ENCODE data around the gene NFAM1. TPM values are rescaled to one million over a fixed set of nuclear protein-coding genes. Genes with fewer than 3 reads are reported as not detected.

Gene NFAM1
- total RNA-seq, 1 experiment from 2014 or later: 0.17 TPM

DNA sequence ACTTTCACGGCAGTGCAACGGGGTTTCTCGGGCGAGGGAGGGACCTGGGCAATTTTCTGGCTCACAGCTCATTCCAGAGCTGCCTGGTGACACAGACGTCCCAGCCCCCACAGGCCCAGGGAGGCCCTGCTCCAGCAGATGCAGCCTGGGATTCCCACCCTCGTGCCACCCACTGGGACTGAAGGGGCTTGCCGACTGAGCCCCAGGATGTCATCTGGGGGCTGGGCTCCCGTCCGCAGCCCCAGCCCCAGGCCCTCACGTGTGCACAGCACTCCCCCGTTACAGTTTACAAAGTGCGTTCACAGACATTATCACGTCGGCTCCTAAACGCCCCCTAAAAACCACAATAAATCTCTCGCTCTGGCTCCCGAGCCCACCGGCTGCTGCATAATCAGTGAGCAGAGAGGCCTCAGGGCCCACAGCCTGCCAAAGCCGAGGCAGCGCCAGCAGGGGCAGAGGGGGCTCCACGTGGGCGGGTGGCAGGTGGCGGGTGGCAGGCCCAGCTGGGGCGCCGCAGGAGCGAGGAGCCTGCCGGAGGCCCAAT is 84.8 kb downstream of the NFAM1 start:
- no peak for DNase-seq (ENCODE audit: low read depth)
- in situ Hi-C loops (cut with HindIII; ENCODE audit: low pct_unique_long_range_greater_than_20kb, low sequenced_read_pairs): no loop called here

DNA sequence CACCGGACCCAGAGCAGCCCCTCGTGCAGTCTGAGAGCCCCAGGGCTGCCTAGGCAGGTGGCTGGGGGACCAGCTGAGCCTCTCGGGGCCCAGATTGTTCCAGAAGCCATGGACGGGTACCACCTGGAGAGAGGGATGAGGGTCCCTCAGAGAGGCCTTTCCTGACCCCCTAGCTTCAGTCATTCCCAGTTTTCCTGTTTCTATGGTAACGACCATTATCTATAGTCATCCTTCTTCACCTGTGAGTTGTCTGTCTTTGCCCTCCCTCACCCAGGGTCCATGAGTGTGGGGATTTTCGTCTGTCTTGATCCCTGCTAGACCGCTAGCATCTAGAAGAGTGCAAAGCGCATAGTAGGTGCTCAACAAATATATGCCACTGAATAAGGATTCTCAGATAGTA is 85.5 kb downstream of the NFAM1 start:
- in situ Hi-C loops (cut with HindIII; ENCODE audit: low pct_unique_long_range_greater_than_20kb, low sequenced_read_pairs): no loop called here
- DNase-seq (ENCODE audit: low read depth): no peak

DNA sequence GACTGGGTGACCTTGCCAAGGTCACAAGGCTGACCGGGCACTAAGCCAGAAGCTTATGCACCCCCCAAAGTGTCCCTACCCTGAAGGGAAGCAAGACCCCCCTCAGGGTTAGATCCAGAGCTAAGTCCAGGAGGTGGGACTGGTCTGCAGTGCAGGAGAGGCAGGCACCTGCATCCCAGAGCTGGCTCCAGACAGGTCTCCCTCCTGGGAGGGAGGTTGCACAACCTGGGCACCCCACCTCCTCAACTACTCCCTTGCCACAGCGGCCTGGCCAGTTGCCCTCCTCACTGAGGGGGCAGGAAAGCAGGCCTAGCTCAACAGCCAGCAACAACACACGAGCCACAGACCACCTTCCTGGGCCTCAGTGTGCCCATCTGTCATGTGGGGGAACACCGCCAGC is 86.7 kb downstream of the NFAM1 start:
- no peak for DNase-seq (ENCODE audit: low read depth)
- in situ Hi-C loops (cut with HindIII; ENCODE audit: low pct_unique_long_range_greater_than_20kb, low sequenced_read_pairs): no loop called here

GRCh38 chr22:42344361-42344905 is 87.8 kb downstream of the NFAM1 start:
- DNase-seq (ENCODE audit: low read depth): no peak
- in situ Hi-C loops (cut with HindIII; ENCODE audit: low pct_unique_long_range_greater_than_20kb, low sequenced_read_pairs): no loop called here

- in situ Hi-C loops (cut with HindIII; ENCODE audit: low pct_unique_long_range_greater_than_20kb, low sequenced_read_pairs): no loop called here
- DNase-seq (ENCODE audit: low read depth): no peak
Measured at GRCh38 chr22:42343531-42344081, 88.6 kb downstream of the NFAM1 start.

DNA sequence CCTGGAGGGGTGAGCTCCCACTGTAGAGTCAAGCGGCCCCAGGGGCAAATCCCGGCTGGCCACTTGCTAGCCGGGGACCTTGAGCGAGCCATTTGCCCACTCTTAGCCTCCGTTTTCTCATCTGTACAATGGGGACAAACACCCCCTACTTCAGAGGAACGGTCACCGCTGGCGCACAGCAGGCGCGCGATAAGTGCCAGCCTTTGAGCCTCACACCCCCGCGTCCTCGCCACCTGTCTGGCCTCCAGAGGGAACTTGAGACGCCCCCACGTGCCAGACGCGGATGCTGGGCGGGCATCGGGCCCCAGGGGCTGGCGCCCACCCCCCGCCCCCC is 89.1 kb downstream of the NFAM1 start:
- in situ Hi-C loops (cut with HindIII; ENCODE audit: low pct_unique_long_range_greater_than_20kb, low sequenced_read_pairs): no loop called here
- DNase-seq (ENCODE audit: low read depth): no peak

DNA sequence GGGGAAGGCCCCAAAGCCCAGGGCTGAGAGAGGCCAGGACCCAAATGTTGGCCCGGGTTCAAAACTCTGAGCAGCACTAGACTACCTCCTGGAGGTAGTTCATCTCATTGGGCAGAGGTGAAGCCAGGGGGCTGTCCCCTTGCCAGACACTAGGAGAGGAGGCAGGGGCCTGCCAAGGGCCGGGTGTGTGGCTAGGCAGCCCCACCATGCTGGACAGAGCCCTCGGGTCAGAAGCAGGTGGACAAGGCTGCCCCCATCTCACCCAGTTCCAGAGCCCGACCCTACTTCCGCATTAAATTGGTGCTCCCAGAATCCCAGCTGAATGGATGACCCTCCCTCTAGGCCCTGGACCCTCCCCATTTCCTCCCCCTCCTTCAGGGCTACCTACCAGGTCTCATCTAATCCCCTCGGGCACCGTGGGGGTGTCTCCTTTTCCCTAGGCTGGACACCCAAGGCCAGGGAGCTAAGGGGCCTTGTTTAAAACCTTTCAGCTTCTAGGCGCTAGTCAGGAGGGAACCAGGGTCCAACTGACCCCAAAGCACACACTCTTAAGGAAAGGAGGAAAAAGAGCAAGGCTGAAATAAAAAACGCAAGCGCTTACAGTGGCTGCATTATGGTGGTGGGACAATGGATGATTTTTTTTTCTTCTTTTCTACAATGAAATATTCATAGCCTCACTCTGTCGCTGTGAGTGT is 89.6 kb downstream of the NFAM1 start:
- in situ Hi-C loops (cut with HindIII; ENCODE audit: low pct_unique_long_range_greater_than_20kb, low sequenced_read_pairs): no loop called here

DNA sequence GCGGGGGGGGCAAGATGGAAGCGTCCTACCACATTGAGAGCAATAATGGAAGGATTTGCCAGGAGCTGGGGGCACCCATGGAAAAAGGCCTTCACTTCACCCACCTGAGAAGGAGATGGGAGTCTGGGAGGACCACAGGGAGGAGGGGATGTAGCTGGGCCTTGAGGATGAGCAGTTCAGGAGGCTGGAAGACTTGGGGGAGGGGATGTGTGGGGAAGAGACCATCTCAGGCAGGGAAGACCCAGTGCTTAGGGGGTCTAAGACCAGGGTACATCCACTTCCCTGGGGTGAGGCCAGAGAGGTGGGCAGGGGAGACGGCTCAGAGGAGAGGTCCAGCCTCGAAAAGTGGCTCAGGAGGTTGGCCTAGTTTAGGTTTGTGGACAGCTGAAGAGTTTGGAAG is 90.4 kb downstream of the NFAM1 start:
- in situ Hi-C loops (cut with HindIII; ENCODE audit: low pct_unique_long_range_greater_than_20kb, low sequenced_read_pairs): no loop called here
- no peak for DNase-seq (ENCODE audit: low read depth)

More for the DNA sequence above, 89.6 kb downstream of the NFAM1 start:
- no peak for DNase-seq (ENCODE audit: low read depth)

- in situ Hi-C loops (cut with HindIII; ENCODE audit: low pct_unique_long_range_greater_than_20kb, low sequenced_read_pairs): no loop called here
- no peak for DNase-seq (ENCODE audit: low read depth)
Measured at GRCh38 chr22:42340829-42341383, 91.3 kb downstream of the NFAM1 start.

DNA sequence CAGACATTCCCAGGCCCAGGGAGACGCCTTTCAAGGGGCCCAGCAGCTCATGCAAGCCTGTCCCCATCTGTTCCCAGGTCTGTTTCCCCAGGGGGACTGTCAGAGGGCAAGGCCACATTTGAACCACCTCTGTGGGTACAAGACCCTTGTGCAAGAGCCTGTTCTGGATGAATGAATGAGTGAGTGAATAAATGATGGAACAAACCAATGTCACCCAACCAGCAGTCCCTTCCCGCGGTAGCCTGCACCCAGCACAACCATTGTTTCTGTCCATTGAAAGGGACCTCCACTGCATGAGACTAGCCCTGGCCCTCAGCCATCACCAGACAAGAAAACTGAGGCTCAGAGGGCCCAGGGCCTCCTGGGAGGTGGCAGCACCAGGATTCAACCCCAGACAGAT is 92.1 kb downstream of the NFAM1 start:
- DNase-seq (ENCODE audit: low read depth): no peak
- in situ Hi-C loops (cut with HindIII; ENCODE audit: low pct_unique_long_range_greater_than_20kb, low sequenced_read_pairs): no loop called here

GRCh38 chr22:42338479-42338878 is 93.7 kb downstream of the NFAM1 start:
- DNase-seq (ENCODE audit: low read depth): no peak
- in situ Hi-C loops (cut with HindIII; ENCODE audit: low pct_unique_long_range_greater_than_20kb, low sequenced_read_pairs): no loop called here

DNA sequence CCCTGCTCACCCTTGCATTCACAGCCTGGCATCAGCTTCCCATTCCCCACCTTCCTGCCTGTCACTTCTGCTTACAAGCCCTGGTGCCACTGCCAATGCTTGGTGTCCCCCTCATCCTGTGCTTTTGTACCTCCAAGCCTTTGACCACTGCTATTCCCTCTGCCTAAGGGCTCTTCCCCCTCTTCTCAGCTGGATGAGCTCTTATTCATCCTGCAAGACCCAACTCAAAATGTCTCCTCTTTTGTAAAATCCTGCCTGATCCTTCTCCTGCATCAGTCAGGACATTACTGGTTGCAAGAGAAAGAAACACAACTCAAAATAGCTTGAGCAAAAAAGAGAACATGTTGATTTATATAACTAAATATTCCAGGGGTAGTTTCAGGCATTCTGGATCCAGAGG is 94.8 kb downstream of the NFAM1 start:
- in situ Hi-C loops (cut with HindIII; ENCODE audit: low pct_unique_long_range_greater_than_20kb, low sequenced_read_pairs): no loop called here
- no peak for DNase-seq (ENCODE audit: low read depth)

DNA sequence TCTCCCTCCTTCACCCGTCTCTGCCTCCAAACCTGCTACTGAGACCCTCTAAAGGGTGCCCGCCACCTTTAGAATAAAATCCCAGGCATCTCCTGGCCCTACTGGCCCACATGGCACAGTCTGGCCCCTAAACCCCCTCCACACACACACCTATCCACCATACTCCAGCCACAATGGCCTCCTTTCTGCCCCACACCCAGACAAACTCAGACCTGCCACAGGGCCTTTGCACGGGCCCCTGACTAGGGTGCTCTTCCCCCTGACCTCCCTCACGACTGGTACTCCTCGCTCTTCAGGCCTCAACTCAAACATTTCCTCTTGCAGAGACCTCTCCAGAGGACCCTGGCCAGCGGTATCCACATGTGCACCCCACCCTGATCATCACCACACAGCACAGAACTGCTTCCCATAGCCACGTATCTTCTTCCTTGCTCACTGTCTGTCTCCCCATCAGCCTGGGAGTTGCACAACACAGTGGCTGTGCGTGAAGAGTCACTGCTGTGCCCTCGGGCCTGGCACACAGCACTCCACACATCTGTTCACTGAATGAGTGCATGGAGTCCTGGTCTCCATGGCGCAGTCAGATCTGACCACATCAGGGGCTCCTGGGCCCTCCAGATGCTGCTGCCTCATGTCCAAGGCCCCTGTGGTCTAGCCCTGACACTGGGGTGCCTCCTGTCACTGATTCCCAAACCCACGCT is 95.5 kb downstream of the NFAM1 start:
- in situ Hi-C loops (cut with HindIII; ENCODE audit: low pct_unique_long_range_greater_than_20kb, low sequenced_read_pairs): no loop called here
- no peak for DNase-seq (ENCODE audit: low read depth)

DNA sequence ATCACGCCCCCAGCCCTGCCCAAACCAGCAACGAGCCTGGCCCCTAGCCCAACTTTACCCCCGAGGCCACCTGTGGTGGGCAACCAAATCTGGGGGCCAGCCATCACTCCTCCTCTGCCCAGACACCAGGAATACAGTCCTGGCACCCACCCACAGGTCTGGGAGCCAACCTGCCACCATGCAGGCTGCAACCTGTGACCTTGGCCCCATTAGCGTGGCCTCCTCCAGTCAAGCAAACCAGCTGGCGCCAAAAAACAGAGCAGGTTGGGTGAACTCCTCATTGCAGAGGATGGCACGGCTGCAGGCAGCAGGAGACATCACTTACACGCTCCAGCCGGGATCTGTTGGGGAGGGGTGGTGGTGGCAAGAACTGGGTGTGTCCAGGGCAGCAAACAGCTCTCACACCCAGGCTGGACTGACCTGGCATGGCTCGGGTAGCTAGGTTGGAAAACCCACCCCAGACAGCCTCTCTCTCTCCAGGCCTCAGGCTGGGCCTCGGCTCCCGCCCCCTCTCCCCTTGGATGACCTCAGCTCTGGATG is 96.3 kb downstream of the NFAM1 start:
- in situ Hi-C loops (cut with HindIII; ENCODE audit: low pct_unique_long_range_greater_than_20kb, low sequenced_read_pairs): no loop called here
- no peak for DNase-seq (ENCODE audit: low read depth)

DNA sequence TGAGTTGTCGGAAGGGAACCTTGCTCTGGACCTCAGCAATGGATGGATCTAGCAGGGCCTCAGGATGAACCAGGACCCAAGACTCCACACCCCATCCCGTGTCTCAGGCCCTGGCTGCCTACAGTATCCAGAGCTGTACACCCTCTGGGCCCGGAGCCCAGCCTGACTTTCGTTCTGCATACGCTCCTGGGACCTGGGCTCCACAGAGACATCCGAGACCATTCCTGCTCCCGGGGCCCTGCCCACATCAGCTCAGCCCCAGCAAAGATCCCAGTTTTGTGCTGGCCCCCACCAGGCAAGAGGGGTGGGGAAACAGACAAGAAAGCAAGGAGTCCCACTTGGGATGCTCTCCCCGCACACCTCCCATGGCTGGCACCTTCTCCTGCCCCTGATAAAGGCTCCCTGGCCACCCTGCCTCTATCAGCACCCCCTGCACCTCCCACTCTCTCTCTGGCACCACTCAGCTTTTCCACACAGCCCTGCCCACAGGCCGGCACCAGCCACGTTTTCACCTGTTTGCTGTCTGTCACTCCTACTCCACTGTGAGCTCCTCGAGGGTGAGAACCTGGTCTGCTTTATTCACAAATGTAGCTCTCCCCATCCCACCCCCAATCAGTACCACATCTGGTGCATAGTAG is 97.2 kb downstream of the NFAM1 start:
- in situ Hi-C loops (cut with HindIII; ENCODE audit: low pct_unique_long_range_greater_than_20kb, low sequenced_read_pairs): no loop called here
- no peak for DNase-seq (ENCODE audit: low read depth)

DNA sequence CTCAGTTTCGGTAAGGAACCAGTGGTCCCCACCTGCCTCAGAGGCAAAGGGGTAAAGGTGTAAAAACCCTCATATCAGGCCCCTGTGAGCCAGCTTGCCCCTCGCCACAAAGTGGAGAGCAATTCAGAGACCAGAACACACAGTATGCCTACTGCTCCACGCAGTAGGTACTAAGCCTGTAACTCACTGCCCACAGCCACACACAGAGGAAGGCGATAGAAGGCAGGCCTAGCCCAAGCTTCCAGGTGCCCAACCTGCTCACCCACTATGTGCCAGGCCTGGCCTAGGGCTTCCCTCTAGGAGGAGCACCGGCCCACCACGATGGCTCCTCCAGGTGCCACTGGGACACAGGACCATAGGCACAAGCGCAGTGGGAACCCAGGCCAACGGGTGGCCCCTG is 98.7 kb downstream of the NFAM1 start:
- in situ Hi-C loops (cut with HindIII; ENCODE audit: low pct_unique_long_range_greater_than_20kb, low sequenced_read_pairs): no loop called here
- DNase-seq (ENCODE audit: low read depth): no peak

DNA sequence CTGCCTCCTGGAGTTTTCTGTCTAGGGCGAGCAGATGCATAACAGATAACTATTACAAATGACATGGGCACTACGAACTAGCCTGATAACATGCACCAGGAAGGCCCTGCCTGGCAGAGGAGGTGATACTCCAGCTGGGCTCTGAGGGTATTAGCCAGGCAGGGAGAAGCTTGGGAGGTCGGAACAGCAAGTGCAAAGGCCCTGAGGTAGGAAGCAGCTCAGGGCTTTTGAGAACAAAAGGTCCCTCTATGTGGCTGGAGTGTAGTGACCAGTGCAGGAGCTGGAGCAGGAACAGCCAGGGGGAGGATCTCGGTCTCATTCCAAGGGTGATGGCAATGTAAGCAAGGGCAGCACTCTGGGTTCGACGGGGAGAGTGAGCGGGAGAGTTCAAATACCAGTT is 100.1 kb downstream of the NFAM1 start:
- in situ Hi-C loops (cut with HindIII; ENCODE audit: low pct_unique_long_range_greater_than_20kb, low sequenced_read_pairs): no loop called here
- no peak for DNase-seq (ENCODE audit: low read depth)

- in situ Hi-C loops (cut with HindIII; ENCODE audit: low pct_unique_long_range_greater_than_20kb, low sequenced_read_pairs): no loop called here
- no peak for DNase-seq (ENCODE audit: low read depth)
Measured at GRCh38 chr22:42331014-42331413, 101.2 kb downstream of the NFAM1 start.
